ENCODE measurements around the gene AKT3. TPM values are rescaled to one million over a fixed set of nuclear protein-coding genes. Genes with fewer than 3 reads are reported as not detected.

The AKT3 gene
- polyA plus RNA-seq, 3 donors: 0.81 to 1.7 (median 1.4) TPM

DNA sequence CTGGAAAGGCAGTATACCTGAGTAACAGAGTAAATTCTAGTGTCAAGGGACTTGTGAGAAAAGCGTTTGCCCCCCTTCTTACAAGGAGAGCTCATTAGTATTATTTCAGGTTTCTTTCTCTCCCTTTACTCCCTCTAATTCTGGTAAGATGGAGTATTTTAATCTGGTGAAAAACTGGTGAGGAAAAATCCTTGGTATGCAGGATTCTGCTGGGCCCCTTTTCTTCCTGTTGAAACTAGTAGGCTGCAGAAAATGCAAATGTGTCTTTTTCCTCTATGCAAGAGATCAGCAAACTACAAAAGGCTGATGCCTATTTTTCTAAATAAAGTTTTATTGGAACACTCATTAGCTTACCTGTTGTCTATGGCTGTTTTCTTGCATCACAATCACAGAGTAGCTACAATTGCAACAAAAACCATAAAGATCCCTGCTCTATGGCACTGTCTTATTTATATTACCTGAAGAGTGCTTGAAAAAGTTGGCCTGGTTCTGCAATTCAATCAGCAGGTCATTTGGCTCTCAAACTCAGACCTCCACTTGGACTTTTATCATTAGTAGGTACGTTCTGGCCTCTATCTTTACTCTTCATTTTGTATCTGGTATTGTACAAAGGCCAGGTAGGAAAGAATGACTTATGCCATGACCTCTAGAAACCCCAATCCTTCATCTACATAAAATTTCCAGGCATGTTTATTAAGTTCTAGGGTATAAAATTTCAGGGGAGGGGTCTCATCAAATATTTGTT is 109.6 kb downstream of the AKT3 start:
- Mint-ChIP-seq H3K9me3 (peaks cover 0 to 6% (median 4%) of the 10 kb centered on the region in 7 donors), H3K4me3 (no peak overlapping the region), H3K27me3 (ENCODE audit: low read depth in 3 of 3) (peaks cover 0 to 2% (median 0%) of the 10 kb centered on the region in 3 donors), H3K27ac (no peak overlapping the region), H3K4me1 (peaks cover 27% of the 10 kb centered on the region), H3K36me3 (peaks cover 4 to 10% of the 10 kb centered on the region in 2 donors)
- no peak overlapping the region for H2AFZ ChIP-seq (ENCODE audit: insufficient read depth, low read depth, low read length, poor library complexity, severe bottlenecking)
- H4K20me1 ChIP-seq (ENCODE audit: insufficient read depth, low read length): no peaks in the 10 kb centered on the region
- H3K4me2 ChIP-seq (replicated peaks; ENCODE audit: extremely low read depth, low read length, poor library complexity, severe bottlenecking): no peak overlapping the region
- intact Hi-C loops (cut with micrococcal nuclease): loop anchor here in 1 of 2 donors (10.0 kb wide), 2 partner anchors 266 to 554 kb away; no protein-coding TSS in a partner anchor
- TF ChIP-seq, protein P1, sequence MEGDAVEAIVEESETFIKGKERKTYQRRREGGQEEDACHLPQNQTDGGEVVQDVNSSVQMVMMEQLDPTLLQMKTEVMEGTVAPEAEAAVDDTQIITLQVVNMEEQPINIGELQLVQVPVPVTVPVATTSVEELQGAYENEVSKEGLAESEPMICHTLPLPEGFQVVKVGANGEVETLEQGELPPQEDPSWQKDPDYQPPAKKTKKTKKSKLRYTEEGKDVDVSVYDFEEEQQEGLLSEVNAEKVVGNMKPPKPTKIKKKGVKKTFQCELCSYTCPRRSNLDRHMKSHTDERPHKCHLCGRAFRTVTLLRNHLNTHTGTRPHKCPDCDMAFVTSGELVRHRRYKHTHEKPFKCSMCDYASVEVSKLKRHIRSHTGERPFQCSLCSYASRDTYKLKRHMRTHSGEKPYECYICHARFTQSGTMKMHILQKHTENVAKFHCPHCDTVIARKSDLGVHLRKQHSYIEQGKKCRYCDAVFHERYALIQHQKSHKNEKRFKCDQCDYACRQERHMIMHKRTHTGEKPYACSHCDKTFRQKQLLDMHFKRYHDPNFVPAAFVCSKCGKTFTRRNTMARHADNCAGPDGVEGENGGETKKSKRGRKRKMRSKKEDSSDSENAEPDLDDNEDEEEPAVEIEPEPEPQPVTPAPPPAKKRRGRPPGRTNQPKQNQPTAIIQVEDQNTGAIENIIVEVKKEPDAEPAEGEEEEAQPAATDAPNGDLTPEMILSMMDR (IDR thresholded peaks at IDR 0.05): no peak
- no peaks in the 10 kb centered on the region for H3K9me3 ChIP-seq (replicated peaks in 1 of 2; ENCODE audit: control insufficient read depth in 1 of 2, insufficient read depth in 1 of 2, low read length in 2 of 2)
- peaks cover 0 to 12% of the 10 kb centered on the region in 2 donors for H3K4me1 ChIP-seq (ENCODE audit: control insufficient read depth in 1 of 2, insufficient read depth in 2 of 2, low read length in 2 of 2)
- no peak overlapping the region for H3K4me3 ChIP-seq (replicated peaks in 1 of 3; ENCODE audit: low read depth in 2 of 3, low read length in 3 of 3)
- H3K27me3 ChIP-seq (ENCODE audit: control insufficient read depth in 2 of 2, insufficient read depth in 2 of 2, low read length in 2 of 2): no peaks in the 10 kb centered on the region
- H3K36me3 ChIP-seq (replicated peaks in 1 of 2; ENCODE audit: control insufficient read depth in 1 of 2, insufficient read depth in 2 of 2, low read length in 2 of 2): no peaks in the 10 kb centered on the region
- H3K79me2 ChIP-seq (ENCODE audit: insufficient read depth, low read length): no peaks in the 10 kb centered on the region
- whole genome bisulfite sequencing (ENCODE audit: insufficient coverage): no CpG with 5 or more reads among the region's 2 CpGs
- no peak for DNase-seq
- no peak overlapping the region for H3K9ac ChIP-seq (ENCODE audit: insufficient read depth, low read length, poor library complexity, severe bottlenecking)
- H3K27ac ChIP-seq (ENCODE audit: low read depth in 1 of 2, low read length in 2 of 2): no peak overlapping the region

DNA sequence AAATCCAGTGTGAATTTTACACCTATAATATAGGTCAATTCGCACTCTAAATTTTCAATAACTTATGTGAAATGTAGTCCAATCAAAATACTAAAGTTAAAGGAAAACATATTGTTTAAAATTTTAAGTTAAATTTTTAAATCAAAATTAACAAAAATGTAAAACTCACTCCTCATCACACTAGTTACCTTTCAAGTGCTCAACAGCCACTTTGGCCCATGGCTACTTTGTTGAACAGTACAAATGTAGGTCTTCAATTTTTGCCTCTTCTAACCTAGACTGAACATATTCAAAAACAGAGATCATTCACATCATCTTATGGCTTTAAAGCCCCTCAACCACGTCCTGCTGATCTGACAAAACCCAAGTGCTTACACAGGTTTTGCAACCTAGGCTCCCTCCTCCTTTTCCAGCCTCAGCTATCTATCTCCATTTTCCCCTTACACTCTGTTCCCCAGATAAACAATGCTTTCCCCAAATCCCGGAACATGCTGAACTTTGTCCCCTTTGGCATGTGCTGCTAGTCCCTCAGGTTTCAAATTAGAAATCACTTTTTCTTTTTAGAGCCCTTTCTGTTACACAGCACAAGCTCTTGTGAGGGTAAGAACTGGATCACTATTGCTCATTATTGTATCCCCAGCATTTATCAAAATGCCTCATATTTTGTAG is 110.6 kb downstream of the AKT3 start:
- no peaks in the 10 kb centered on the region for H4K20me1 ChIP-seq (ENCODE audit: insufficient read depth, low read length)
- DNase-seq: no peak
- no peak overlapping the region for H3K4me3 Mint-ChIP-seq
- H3K4me3 ChIP-seq (replicated peaks in 1 of 3; ENCODE audit: low read depth in 2 of 3, low read length in 3 of 3): no peak overlapping the region
- 83% methylated on average over 2 of the region's 3 CpGs for WGBS (ENCODE audit: insufficient coverage)
- H3K4me2 ChIP-seq (replicated peaks; ENCODE audit: extremely low read depth, low read length, poor library complexity, severe bottlenecking): no peak overlapping the region
- H3K9ac ChIP-seq (ENCODE audit: insufficient read depth, low read length, poor library complexity, severe bottlenecking): no peak overlapping the region
- peaks cover 21% of the 10 kb centered on the region for H3K4me1 Mint-ChIP-seq
- no peaks in the 10 kb centered on the region for H3K36me3 ChIP-seq (replicated peaks in 1 of 2; ENCODE audit: control insufficient read depth in 1 of 2, insufficient read depth in 2 of 2, low read length in 2 of 2)
- H2AFZ ChIP-seq (ENCODE audit: insufficient read depth, low read depth, low read length, poor library complexity, severe bottlenecking): no peak overlapping the region
- H3K27ac Mint-ChIP-seq: no peak overlapping the region
- no peak overlapping the region for H3K27ac ChIP-seq (ENCODE audit: low read depth in 1 of 2, low read length in 2 of 2)
- H3K79me2 ChIP-seq (ENCODE audit: insufficient read depth, low read length): no peaks in the 10 kb centered on the region
- TF ChIP-seq, protein P1 (IDR thresholded peaks at IDR 0.05): no peak
- peaks cover 5 to 15% of the 10 kb centered on the region in 2 donors for H3K4me1 ChIP-seq (ENCODE audit: control insufficient read depth in 1 of 2, insufficient read depth in 2 of 2, low read length in 2 of 2)
- intact Hi-C loops (cut with micrococcal nuclease): loop anchor here in 1 of 2 donors (10.0 kb wide), 2 partner anchors 265 to 555 kb away; no protein-coding TSS in a partner anchor
- H3K27me3 ChIP-seq (ENCODE audit: control insufficient read depth in 2 of 2, insufficient read depth in 2 of 2, low read length in 2 of 2): no peaks in the 10 kb centered on the region
- peaks cover 0 to 6% (median 3%) of the 10 kb centered on the region in 7 donors for H3K9me3 Mint-ChIP-seq
- peaks cover 4 to 8% of the 10 kb centered on the region in 2 donors for H3K36me3 Mint-ChIP-seq
- H3K9me3 ChIP-seq (replicated peaks in 1 of 2; ENCODE audit: control insufficient read depth in 1 of 2, insufficient read depth in 1 of 2, low read length in 2 of 2): no peaks in the 10 kb centered on the region
- peaks cover 0 to 2% (median 0%) of the 10 kb centered on the region in 3 donors for H3K27me3 Mint-ChIP-seq (ENCODE audit: low read depth in 3 of 3)

All from CD14-positive monocyte (primary cell).